Stomach (tissue), 4 donors: ENCODE data around the gene SP2.
"Not testable (repeated sequence)": the region's sequence is repeated elsewhere in the genome, so short reads cannot be mapped to it uniquely, and the experiment has no call there.

Experiments
- CTCF ChIP-seq, 7 experiments: fragments of 450-650 bp in 4 of 7; fragments of 200-600 bp in 3 of 7; sonication (generic) in 3 of 7; IDR thresholded peaks; one replicate each; pipeline ENCODE4 v1.5.1; 2016 to 2019; ENCODE audit warnings: antibody characterized with exemption in 7 of 7, control low read depth in 2 of 7, mild to moderate bottlenecking in 1 of 7
- POLR2A ChIP-seq, 4 donors: fragments of 450-650 bp; IDR thresholded peaks; one replicate each; pipeline ENCODE4 v1.6.1; 2016; ENCODE audit warnings: antibody characterized with exemption in 4 of 4, control low read depth in 2 of 4, mild to moderate bottlenecking in 1 of 4, moderate library complexity in 1 of 4

- not testable (repeated sequence) for TF ChIP-seq CTCF, POLR2A (IDR thresholded peaks at IDR 0.05)
Observed at GRCh38 chr17:47919889-47920288, 23.9 kb downstream of the SP2 start.
